ENCODE data around the gene HOXB8.

GRCh38 chr17:48628649-48629410 lies 13.7 kb upstream of the HOXB8 start:
- no peak for TF ChIP-seq CTCF (IDR thresholded peaks at IDR 0.05; ENCODE audit: insufficient read depth, low read length, poor library complexity, severe bottlenecking)
- no peak for TF ChIP-seq EZH2phosphoT487 (conservative IDR thresholded peaks at IDR 0.05; ENCODE audit: low read length)

Data from SU-DHL-6 (cell line).